Measurements from ENCODE around the gene PGS1.

Gene PGS1

GRCh38 chr17:78387977-78388941, 9.8 kb downstream of the PGS1 start:
- no peak for DNase-seq (ENCODE audit: low spot score)

- DNase-seq (ENCODE audit: low spot score): no peak
Measured at GRCh38 chr17:78390241-78391050, 12.0 kb downstream of the PGS1 start.

- no peak for DNase-seq (ENCODE audit: low spot score)
Measured at GRCh38 chr17:78391051-78391431, 12.6 kb downstream of the PGS1 start.

GRCh38 chr17:78391843-78392242, 13.4 kb downstream of the PGS1 start:
- no peak for DNase-seq (ENCODE audit: low spot score)

- no peak for DNase-seq (ENCODE audit: low spot score)
Measured at GRCh38 chr17:78392295-78392694, 13.8 kb downstream of the PGS1 start.

GRCh38 chr17:78393575-78393974, 15.1 kb downstream of the PGS1 start:
- DNase-seq (ENCODE audit: low spot score): no peak

GRCh38 chr17:78394209-78394608, 15.8 kb downstream of the PGS1 start:
- DNase-seq (ENCODE audit: low spot score): no peak

GRCh38 chr17:78395155-78395554, 16.7 kb downstream of the PGS1 start:
- no peak for DNase-seq (ENCODE audit: low spot score)

- no peak for DNase-seq (ENCODE audit: low spot score)
Measured at GRCh38 chr17:78396441-78397337, 18.2 kb downstream of the PGS1 start.

GRCh38 chr17:78397681-78398101, 19.2 kb downstream of the PGS1 start:
- DNase-seq (ENCODE audit: low spot score): no peak

- DNase-seq (ENCODE audit: low spot score): no peak
Measured at GRCh38 chr17:78398390-78398789, 19.9 kb downstream of the PGS1 start.

GRCh38 chr17:78399028-78399692, 20.7 kb downstream of the PGS1 start:
- DNase-seq (ENCODE audit: low spot score): no peak

GRCh38 chr17:78399693-78400144, 21.3 kb downstream of the PGS1 start:
- DNase-seq (ENCODE audit: low spot score): no peak

GRCh38 chr17:78400581-78401240, 22.3 kb downstream of the PGS1 start:
- DNase-seq (ENCODE audit: low spot score): no peak

GRCh38 chr17:78401246-78401645, 22.8 kb downstream of the PGS1 start:
- no peak for DNase-seq (ENCODE audit: low spot score)

GRCh38 chr17:78401891-78402290, 23.4 kb downstream of the PGS1 start:
- DNase-seq (ENCODE audit: low spot score): no peak

GRCh38 chr17:78403822-78404221, 25.4 kb downstream of the PGS1 start:
- no peak for DNase-seq (ENCODE audit: low spot score)

- no peak for DNase-seq (ENCODE audit: low spot score)
Measured at GRCh38 chr17:78406396-78406795, 27.9 kb downstream of the PGS1 start.

GRCh38 chr17:78406920-78407319, 28.5 kb downstream of the PGS1 start:
- no peak for DNase-seq (ENCODE audit: low spot score)

- no peak for DNase-seq (ENCODE audit: low spot score)
Measured at GRCh38 chr17:78407387-78408000, 29.0 kb downstream of the PGS1 start.

All from CD4-positive, alpha-beta T cell treated with Interleukin-6 at 100 ng/mL for 8 hours (primary cell).